MM.1S (cell line): Measurements from ENCODE around the gene MEGF6.

Experiments
- DNase-seq: peaks from one replicate; pipeline ENCODE4 v3.0.0-alpha.2; 2015
- H2AFZ ChIP-seq: fragments of 300-600 bp; sonication (generic); 2 replicates; pipeline ENCODE4 v1.6.0; 2016; ENCODE audit warnings: antibody characterized with exemption, low read length
- H3F3A ChIP-seq: fragments of 300-600 bp; sonication (generic); 2 replicates; pipeline ENCODE4 v1.6.1; 2016; ENCODE audit warnings: mild to moderate bottlenecking, antibody characterized with exemption, low read length, moderate library complexity, mixed read lengths; ENCODE audit not compliant: insufficient read depth
- H3K27ac ChIP-seq: fragments of 300-600 bp; sonication (generic); 2 replicates; pipeline ENCODE4 v1.5.1; 2016; ENCODE audit warnings: mild to moderate bottlenecking, low read length
- H3K27me3 ChIP-seq: fragments of 300-600 bp; sonication (generic); replicated peaks from 2 replicates; pipeline ENCODE4 v1.6.0; 2016; ENCODE audit warnings: low read length; ENCODE audit not compliant: insufficient read depth
- H3K36me3 ChIP-seq: fragments of 300-600 bp; sonication (generic); replicated peaks from 2 replicates; pipeline ENCODE4 v1.6.1; 2016; ENCODE audit warnings: mild to moderate bottlenecking, low read length, mixed read lengths; ENCODE audit not compliant: insufficient read depth
- H3K4me1 ChIP-seq: fragments of 300-600 bp; sonication (generic); 2 replicates; pipeline ENCODE4 v1.6.1; 2016; ENCODE audit warnings: low read length, mixed read lengths
- H3K4me2 ChIP-seq: fragments of 300-600 bp; sonication (generic); 2 replicates; pipeline ENCODE4 v1.6.0; 2016; ENCODE audit warnings: low read depth, low read length
- H3K4me3 ChIP-seq: fragments of 300-600 bp; sonication (generic); 2 replicates; pipeline ENCODE4 v1.5.1; 2016; ENCODE audit warnings: low read length, mixed read lengths
- H3K79me2 ChIP-seq: fragments of 300-600 bp; sonication (generic); 2 replicates; pipeline ENCODE4 v1.6.1; 2016; ENCODE audit warnings: mixed run types, low read length, mixed read lengths
- H3K9ac ChIP-seq: fragments of 300-600 bp; sonication (generic); 2 replicates; pipeline ENCODE4 v1.6.1; 2016; ENCODE audit warnings: low read length, mixed read lengths
- H3K9me2 ChIP-seq: fragments of 300-600 bp; sonication (generic); replicated peaks from 2 replicates; pipeline ENCODE4 v1.6.1; 2016; ENCODE audit warnings: mild to moderate bottlenecking, low read length, mixed read lengths; ENCODE audit not compliant: insufficient read depth
- H3K9me3 ChIP-seq: fragments of 300-600 bp; sonication (generic); replicated peaks from 2 replicates; pipeline ENCODE4 v1.6.1; 2016; ENCODE audit warnings: mild to moderate bottlenecking, low read length, mixed read lengths; ENCODE audit not compliant: insufficient read depth
- H4K20me1 ChIP-seq: fragments of 300-600 bp; sonication (generic); 2 replicates; pipeline ENCODE4 v1.6.1; 2016; ENCODE audit warnings: mild to moderate bottlenecking, low read length, moderate library complexity, mixed read lengths; ENCODE audit not compliant: insufficient read depth
- EZH2 ChIP-seq: fragments of 300-600 bp; sonication (generic); optimal IDR thresholded peaks from 2 replicates; pipeline ENCODE3; 2017; ENCODE audit warnings: low read depth, mild to moderate bottlenecking, antibody characterized with exemption, low read length, mixed read lengths
- EZH2phosphoT487 ChIP-seq: fragments of 300-600 bp; sonication (generic); IDR thresholded peaks from 2 replicates; pipeline ENCODE4 v1.6.1; 2018; ENCODE audit warnings: antibody characterized with exemption, low read length
- TF ChIP-seq, protein P1 (sequence below): fragments of 300-600 bp; sonication (generic); IDR thresholded peaks from 2 replicates; pipeline ENCODE4 v1.5.1; 2016; ENCODE audit warnings: antibody characterized with exemption, low read length, mixed read lengths

Gene MEGF6

GRCh38 chr1:3463891-3464648, 147.2 kb downstream of the MEGF6 start:
- Histone ChIP-seq H3K9me2 (no peaks in the 10 kb centered on the region), H3K79me2 (no peaks in the 10 kb centered on the region), H4K20me1 (no peaks in the 10 kb centered on the region), H3K27ac (no peak overlapping the region), H3F3A (no peaks in the 10 kb centered on the region), H3K36me3 (no peaks in the 10 kb centered on the region), H3K9me3 (no peaks in the 10 kb centered on the region), H3K4me2 (no peak overlapping the region), H3K9ac (no peak overlapping the region), H2AFZ (no peak overlapping the region), H3K27me3 (peaks cover 100% of the 10 kb centered on the region), H3K4me1 (no peaks in the 10 kb centered on the region), H3K4me3 (no peak overlapping the region)
- TF ChIP-seq, protein P1, sequence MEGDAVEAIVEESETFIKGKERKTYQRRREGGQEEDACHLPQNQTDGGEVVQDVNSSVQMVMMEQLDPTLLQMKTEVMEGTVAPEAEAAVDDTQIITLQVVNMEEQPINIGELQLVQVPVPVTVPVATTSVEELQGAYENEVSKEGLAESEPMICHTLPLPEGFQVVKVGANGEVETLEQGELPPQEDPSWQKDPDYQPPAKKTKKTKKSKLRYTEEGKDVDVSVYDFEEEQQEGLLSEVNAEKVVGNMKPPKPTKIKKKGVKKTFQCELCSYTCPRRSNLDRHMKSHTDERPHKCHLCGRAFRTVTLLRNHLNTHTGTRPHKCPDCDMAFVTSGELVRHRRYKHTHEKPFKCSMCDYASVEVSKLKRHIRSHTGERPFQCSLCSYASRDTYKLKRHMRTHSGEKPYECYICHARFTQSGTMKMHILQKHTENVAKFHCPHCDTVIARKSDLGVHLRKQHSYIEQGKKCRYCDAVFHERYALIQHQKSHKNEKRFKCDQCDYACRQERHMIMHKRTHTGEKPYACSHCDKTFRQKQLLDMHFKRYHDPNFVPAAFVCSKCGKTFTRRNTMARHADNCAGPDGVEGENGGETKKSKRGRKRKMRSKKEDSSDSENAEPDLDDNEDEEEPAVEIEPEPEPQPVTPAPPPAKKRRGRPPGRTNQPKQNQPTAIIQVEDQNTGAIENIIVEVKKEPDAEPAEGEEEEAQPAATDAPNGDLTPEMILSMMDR, result no peak
- TF ChIP-seq EZH2phosphoT487 (no peak), EZH2 (no peak)
- DNase-seq, result no peak

GRCh38 chr1:3463408-3463863, 147.9 kb downstream of the MEGF6 start:
- H4K20me1 ChIP-seq, result no peaks in the 10 kb centered on the region
- H3F3A ChIP-seq, result no peaks in the 10 kb centered on the region
- no peaks in the 10 kb centered on the region for H3K36me3 ChIP-seq
- H3K9me2 ChIP-seq, result no peaks in the 10 kb centered on the region
- H3K4me2 ChIP-seq, result no peak overlapping the region
- H2AFZ ChIP-seq, result no peak overlapping the region
- DNase-seq, result no peak
- no peak overlapping the region for H3K9ac ChIP-seq
- no peaks in the 10 kb centered on the region for H3K79me2 ChIP-seq
- TF ChIP-seq EZH2phosphoT487 (no peak), EZH2 (no peak)
- TF ChIP-seq, protein P1, result no peak
- H3K27me3 ChIP-seq, result peaks cover 100% of the 10 kb centered on the region
- no peak overlapping the region for H3K4me3 ChIP-seq
- no peaks in the 10 kb centered on the region for H3K4me1 ChIP-seq
- no peaks in the 10 kb centered on the region for H3K9me3 ChIP-seq
- H3K27ac ChIP-seq, result no peak overlapping the region

- Histone ChIP-seq H3K9me3 (no peaks in the 10 kb centered on the region), H3K9me2 (no peaks in the 10 kb centered on the region), H3K27ac (no peak overlapping the region), H4K20me1 (no peaks in the 10 kb centered on the region), H3K4me1 (no peaks in the 10 kb centered on the region), H3K9ac (no peak overlapping the region), H3F3A (no peaks in the 10 kb centered on the region), H2AFZ (no peak overlapping the region), H3K4me3 (no peak overlapping the region), H3K4me2 (no peak overlapping the region), H3K79me2 (no peaks in the 10 kb centered on the region), H3K27me3 (peaks cover 100% of the 10 kb centered on the region), H3K36me3 (no peaks in the 10 kb centered on the region)
- TF ChIP-seq EZH2, result no peak
- TF ChIP-seq, protein P1, result no peak
- no peak for TF ChIP-seq EZH2phosphoT487
- DNase-seq, result no peak
Observed at GRCh38 chr1:3463013-3463385, 148.3 kb downstream of the MEGF6 start.
